SK-N-MC (cell line): Measurements from ENCODE around the gene GRK6.

Source experiments
- EZH2 ChIP-seq: fragments of 200-600 bp; sonication (generic); IDR thresholded peaks from one replicate; pipeline ENCODE4 v1.6.1; 2017; ENCODE audit warnings: antibody characterized with exemption
- POLR2AphosphoS5 ChIP-seq: IDR thresholded peaks from 2 replicates; pipeline ENCODE4 v1.6.1; 2012; ENCODE audit warnings: mild to moderate bottlenecking, low read depth, low read length, borderline replicate concordance

DNA sequence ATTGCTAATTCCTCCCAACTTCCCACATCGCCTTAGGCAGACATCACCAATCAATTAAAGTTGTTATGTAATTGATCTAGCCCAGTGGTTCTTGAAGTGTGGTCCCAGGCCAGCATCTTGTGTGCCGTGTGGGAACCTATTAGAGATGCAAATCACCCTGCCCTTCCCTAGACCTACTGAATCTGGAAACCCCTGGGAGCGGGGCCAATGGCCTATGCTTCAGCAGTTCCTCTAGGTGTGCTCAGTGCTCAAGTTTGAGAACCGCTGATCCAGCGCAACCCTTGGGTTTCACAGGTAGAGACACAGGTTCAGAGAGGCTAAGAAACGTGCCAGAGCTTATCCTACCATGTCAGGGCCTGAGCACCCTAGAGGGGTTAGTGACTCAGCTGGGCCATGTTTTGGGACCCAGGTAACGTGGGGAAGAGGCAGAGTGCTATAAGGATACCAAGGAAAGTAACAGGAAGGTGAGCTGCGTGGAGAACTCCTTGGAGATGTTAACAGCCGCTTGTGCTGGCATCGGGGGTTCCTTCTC lies 37.9 kb upstream of the GRK6 start:
- TF ChIP-seq EZH2 (no peak), POLR2AphosphoS5 (no peak)
